ENCODE measurements around the gene DDO.
"Not testable (repeated sequence)": the region's sequence is repeated elsewhere in the genome, so short reads cannot be mapped to it uniquely, and the experiment has no call there.

DDO gene

DNA sequence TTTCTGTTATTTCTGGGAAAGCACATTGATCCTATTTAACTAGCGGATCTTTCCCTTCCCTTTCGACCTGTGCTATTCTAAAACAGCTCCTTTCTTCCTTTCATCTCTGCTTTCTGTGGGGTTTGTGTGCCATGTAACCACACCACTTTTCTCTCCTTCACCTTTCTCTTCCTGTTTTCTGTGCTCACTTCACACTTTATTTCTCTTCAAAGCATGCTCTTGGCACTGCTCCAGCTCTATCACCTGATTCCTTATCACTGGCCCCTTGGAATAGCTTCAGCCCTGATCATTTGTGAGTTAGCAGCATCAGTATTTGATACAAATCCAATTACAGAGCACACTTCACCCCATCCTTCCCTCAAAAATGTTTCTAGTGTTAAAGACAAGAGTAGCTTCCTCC lies 49.1 kb downstream of the DDO start:
- DNase-seq, result no peak

DNA sequence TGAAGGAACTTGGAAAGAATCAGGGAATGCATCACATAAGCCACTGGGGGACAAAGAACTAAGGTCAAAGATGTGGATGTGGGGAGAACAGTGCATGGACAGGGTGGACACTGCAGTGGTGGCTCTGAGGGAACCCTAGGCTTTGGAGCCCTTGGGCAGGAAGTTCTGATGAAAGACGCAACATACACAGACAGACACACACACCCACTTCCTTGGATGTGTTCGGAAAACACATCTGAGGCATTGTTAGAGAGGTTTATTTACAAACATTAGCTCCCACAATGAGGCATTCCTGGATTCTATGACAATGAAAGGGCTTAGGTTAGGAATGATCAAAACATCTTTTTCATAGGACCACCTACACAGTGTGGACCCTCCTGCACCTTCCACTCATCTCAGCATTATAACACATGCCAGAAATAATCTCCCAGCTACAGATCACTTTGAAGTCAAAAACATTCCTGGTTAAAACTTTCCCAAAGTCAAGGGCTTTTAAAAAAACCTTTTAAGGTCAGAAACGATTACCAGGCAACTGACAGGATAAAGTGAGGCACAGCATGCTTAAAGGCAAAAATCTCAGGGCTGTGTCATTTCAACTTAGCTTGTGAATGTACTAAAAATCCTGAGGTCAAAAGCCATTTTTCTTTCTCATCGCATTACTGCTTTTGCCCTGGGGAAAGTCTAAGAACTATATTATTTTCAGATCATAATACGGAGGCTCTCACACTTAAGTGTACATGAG lies 50.8 kb downstream of the DDO start:
- DNase-seq, result no peak

DNA sequence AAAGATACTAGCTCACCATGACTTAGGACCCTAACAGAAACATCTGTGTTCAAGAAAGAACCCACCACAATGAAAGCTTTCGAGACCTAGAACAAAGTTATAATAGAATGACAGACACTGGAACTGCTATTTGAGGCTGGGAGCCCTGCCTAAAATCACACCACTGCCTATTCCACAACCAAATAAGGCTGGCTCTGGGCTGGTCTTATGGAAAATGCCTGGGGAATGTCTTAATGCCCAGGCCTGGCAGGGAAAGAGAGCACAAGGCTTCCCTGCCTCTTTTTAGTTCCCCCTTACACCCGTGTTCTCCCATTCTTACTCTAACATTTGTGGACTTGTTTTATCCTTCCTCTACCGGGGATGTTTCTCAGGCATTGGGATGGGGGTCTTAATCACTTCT lies 51.6 kb downstream of the DDO start:
- no peak for DNase-seq

DNA sequence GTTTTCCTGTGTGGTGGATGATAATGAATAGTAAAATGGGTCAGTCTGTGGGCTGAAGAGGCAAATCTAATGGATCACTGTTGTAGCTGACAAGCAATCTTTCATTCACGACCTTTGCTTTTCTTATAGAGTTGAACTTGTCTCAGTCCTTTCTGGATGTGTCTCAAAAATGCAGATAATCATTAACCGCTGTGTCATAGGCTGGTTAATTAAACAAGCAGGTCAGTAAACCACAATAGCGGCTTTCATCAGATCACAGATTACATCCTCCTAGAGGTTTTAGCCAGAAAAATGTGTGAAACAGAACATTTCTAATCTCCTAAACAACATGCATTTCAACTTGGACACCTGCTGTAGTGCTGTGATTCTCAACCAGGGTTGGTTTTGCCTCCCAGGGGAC lies 54.7 kb downstream of the DDO start:
- DNase-seq, result no peak

DNA sequence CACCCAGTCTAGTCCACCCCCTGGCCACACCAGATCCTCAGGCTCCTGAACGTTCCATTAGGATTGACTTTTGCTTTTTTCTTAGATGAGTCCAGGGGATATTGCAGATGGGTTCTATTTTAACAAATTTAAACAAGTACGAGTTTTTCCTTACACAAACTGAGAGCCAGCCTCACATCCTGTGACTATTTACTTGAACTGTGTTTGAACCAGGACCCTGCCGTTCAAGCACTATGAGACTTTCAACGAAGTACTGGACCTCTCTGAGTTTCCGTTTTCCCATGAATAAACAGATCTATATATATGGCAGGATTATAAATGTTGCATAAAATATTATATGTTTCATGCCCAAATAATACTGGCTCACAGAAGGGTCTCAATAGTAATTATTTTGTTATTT lies 55.8 kb downstream of the DDO start:
- no peak for DNase-seq

DNA sequence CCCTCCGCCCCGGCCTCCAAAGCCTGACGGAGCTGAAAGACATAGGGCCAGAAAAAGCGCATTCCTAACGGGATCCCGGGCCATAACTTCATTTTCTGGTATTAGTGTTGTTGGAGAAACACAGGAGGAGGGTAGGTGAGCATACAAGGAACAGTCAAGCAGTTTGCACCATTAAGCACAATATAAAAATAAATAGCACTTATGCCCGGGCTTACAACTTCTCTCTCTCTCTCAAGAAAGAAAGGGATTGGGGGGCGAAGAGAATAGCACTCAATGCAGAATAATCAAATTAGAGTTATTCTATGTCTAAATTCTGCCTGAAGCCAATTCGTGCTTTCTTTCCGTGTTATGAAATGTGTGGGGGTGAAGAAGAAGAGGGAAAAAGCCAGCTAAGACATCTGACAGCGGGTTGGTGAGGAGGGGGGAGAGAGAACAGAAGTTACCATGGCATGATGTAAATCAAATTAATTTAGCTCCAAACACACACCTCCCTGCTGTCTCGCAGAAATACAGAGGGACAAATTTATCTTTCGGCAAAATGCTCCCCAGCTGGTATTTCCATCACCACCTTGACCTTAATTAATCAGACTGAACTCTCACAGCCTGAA lies 56.7 kb downstream of the DDO start:
- no peak for DNase-seq

DNA sequence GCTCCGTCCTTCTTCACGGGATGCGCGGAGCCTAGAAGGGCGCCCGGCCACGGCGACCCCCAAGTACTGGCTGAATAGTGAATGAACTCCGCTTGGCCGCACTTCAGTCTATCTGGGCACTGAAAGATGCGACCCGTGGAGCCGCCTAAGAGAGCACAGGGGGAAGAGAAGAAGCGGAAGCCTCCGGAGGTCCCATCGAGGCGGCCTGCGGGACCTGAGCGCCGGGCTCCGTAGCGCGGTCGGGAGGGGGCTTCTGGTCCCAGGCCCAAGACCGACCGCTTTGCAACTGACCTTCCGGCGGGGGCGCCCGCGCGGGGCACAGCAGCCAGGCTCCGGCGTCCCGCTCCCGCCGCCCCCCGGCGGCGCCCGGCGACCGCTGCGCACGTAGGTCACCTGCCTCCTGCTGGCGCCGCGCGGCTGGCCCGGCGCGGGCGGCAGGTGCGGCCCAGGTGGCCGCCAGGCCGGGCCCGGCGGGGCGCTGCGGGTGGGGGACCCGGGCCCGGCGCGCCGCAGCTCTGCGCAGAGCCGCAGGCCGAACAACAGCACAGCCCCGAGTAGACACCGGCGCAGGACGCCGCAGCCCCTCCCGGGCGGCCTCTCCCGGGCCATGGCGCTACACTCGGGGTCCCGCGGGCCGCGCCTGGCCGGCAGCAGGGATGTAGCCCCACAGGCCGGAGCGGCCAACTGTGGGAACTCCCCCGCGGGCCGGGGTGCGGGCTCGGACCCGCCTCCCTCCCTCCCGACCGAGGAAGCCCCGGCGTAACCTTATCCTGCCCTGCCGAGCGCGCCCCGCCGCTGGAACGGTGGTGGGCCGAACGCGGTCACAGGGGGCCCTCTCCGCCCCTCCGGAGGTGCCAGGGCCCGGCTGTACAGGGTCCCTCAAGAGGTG lies 57.5 kb downstream of the DDO start, which contains the start of gene METTL24:
METTL24 (minus strand) TSS at position 686 of the 889 bp plus-strand sequence; CDS start at position 609, 77 bp downstream.
- no peak for DNase-seq

DNA sequence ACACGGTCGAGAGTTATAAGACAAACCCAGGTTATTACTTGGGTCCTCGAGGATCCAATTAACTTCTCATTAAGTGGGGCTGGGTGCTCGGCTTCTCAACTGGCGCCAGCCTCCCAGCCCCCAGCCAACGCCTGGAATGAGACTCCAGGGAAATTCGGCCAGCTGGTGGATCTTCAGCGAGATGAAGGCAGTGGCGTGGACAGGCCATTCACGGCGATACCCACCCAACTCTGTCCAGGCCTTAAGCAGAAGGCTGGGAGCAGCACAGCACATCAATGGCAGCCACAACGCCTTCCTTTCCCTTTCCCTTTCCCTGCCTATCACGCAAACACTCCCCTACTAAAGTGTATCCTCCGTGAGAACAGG lies 58.1 kb downstream of the DDO start:
- no peak for DNase-seq

DNA sequence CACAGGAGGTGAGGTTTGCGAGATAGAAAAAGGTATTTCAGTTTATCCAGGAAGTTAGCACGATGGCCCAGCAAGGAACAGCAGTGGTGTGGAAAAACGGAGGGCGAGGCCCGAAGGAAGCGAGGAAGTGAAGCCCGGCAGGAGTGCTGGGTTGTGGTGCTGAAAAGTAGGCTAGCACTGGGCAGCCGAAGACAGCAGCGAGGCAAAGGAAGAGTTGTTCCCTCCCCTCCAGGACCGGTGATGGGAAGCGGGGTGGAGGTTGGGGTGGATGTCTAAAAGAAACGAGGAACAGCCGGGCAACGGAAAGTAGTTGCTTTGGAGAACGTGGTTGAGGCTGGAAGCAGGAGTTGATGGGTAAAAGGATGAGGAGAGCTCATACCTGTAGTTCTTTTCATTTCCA lies 58.6 kb downstream of the DDO start:
- DNase-seq, result no peak

DNA sequence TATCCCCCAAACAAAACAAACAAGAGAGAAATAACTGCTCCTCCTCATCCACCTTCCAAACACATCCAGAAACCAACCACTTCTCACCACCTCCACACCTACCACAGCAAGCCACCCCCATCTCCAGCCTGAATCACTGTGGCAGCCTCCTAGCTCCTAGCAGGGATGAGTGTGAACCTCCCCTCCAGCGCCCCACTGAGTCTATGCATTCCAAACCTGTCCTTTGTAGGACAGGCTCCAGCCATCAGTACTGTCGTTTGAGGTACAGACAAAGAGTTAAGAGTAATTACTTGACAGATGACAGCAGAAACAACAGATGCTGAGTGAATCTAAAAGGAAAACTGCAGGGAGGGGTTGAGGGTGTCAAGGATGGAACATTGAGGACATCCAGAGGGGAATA lies 59.6 kb downstream of the DDO start:
- no peak for DNase-seq

DNA sequence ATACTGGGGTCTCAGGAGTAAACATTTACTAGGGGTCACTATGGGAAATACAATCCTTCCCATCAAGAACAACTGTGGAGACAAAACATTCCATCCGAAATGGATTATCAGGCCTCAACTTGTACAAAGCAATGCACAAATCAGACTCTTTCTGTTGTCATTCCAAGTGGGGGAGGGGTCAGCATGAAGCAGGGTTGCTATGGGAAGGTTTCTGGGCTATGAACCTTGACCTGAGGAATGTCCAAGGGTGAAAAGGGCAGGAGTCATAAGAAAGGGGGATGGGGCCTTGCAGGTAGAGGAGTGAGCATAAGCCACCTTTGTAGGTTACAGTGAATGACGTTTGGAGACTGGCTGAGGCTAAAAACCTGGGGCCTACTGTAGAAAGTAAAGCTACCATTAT lies 60.4 kb downstream of the DDO start:
- no peak for DNase-seq

DNA sequence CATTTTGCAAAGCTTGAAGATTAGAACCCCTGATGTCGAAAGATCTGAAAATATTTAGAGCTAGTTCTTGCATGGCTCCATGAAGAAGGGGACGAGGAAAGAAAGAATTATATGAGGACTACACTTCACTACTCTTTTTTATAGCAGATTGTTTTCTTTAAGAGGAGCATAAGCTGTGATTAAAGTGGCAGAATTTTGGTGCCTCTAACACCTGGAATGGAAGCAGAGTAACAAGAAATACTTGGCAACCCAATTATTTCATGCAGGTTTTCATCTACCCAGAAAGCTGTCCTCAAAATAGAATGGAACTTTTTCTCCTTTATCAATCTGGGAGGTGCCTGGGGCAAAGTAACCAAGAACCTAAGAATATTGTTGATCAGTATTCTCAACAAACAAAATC lies 61.2 kb downstream of the DDO start:
- DNase-seq, result no peak

DNA sequence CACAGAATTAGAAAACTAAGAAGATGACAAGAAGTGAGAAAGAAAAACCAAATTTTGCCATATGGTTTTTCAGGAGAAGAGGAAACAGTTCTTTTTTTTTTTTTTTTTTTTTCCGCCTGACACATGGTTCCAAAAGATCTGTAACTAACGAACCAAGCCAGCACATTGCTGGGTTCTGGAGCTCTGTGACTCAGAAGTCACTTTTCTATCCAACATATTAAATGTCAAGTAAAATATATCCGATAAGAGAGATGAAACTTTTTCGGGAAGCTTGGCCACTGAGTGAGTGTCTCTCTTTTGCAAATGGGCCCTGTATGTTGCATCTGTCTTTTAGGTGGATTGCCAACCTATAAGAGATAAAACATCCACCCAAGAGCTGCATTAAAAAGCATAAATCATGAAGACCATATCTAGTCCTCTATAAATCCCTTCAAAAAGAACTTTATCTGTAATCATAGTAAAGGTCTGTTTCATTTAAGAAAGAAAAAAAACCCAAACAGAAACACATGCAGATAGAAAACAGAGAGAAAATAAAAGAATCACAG lies 61.8 kb downstream of the DDO start:
- DNase-seq, result no peak

DNA sequence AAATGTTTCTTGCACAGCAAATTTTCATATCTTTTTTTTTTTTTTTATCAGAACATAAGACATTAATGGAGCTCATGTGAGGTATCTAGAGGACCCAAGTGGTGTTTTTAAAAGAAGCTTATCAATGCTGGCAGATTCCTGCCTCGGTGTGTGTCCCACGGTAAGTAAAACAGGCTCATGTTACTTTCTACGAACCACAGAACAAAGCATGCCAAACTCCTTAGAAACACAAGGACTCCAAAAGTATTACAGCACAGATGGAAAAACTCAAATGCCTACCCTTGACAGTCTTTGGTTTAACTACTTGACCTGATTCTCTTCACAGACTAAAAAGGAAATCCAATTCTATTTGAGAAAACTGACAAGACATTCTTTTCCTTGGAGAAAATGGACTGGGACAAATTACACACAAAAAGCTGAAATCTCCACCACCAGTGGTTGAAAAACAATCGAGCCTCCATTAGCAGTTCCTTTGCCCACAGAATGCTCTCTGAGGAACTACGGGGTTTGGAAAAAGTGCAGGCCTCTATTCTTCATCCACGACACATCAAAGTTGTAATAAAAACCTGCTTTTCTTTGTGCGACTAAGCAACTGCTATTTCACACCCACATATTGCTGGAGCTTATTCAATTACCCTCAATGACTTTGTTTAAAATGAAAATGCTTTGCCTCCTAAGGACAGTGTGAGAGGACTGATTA lies 62.7 kb downstream of the DDO start:
- DNase-seq, result no peak

DNA sequence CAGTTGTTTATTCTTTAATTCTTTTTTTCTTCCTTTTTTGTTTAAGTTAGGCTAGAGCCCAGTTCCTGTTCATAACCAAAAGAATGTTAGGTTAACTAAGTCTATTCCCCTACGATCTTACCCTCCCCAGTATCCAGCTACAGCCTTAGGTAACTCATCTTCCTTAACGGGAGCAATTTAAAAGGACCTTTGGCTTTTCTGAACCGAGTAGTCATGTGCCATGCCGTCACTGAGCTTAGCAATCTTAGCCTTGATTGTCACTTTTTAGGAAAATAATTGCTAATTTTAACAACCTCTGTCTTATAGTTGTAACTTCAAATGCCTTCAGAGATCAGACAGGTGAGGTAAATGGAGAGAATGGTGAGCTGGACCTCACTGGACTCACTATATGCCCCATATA lies 63.4 kb downstream of the DDO start:
- DNase-seq, result no peak

DNA sequence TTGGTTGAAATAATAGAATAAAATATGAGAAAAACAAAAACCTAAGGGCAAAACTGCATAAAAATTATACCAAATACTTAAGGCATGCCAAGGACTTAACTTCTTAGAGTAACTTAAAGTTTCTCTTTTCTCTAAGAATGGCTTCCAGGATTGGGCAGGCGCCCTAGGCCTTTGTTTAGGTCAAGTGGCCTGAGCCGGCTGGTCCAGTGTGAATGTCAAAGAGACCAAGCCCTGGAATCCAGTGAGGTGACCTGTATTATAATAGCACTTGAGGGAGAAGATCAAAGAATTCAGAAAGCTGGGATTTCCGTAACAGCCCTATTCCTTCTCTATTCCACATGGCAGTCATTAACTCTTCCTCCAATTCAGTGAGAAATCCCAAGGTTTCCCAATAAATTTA lies 63.8 kb downstream of the DDO start:
- no peak for DNase-seq

DNA sequence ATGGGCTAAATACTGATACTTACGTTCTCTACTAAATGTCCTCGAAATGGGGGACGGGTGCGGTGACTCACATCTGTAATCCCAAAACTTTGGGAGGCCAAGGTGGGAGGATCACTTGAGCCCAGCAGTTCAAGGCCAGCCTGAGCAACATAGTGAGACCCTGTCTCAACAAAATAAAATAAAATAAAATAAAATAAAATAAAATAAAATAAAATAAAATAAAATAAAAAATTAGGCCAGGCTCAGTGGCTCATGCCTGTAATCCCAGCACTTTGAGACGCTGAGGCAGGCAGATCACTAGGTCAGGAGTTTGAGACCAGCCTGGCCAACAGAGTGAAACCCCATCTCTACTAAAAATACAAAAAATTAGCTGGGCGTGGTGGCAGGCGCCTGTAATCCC lies 64.8 kb downstream of the DDO start:
- DNase-seq, result not testable (repeated sequence)

DNA sequence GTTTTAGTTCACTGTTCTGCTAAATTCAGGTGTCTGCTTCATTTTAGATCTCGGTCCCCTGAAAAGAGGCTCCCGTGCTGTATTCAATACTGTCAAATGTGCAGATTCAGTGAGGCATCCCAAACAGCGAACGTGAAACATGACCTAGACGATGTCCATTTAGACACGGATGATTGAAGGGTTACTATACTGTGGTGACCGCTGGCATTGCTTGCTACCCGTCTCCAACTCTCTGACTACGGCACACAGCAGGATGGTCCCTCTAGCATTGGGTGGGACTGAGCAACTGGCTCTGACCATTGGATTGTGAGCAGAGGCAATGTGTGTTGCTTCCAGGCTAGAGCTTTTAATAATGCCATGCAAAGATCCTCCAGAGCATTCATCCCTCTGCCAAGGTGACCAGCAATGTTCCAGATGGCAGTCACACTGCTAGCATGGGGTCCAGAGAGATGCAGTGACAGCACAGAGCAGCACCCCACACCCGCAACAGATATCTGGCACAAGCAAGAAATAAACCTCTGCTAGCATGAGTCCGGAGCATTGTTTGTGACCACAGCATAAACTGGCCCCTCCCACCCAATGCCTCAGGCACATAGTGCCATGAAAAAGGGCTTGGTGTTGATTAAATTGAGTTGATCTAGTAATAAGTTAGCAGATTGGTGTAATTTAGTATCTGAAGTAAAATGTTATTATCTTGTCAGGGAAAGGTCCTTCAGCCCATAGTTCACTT lies 66.2 kb downstream of the DDO start:
- DNase-seq, result no peak

DNA sequence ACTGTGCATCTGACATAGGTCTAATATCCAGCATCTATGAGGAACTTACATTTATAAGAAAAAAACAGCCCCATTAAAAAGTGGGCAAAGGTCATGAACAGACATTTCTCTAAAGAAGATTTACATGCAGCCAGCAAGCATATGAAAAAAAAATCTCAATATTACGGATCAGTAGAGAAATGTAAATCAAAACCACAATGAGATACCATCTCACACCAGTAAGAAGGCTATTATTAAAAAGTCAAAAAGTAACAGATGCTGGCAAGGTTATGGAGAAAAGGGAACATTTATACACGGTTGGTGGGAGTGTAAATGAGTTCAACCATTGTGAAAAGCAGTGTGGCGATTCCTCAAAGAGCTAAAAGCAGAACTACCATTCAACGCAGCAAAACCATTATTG lies 70.3 kb downstream of the DDO start:
- no peak for DNase-seq

DNA sequence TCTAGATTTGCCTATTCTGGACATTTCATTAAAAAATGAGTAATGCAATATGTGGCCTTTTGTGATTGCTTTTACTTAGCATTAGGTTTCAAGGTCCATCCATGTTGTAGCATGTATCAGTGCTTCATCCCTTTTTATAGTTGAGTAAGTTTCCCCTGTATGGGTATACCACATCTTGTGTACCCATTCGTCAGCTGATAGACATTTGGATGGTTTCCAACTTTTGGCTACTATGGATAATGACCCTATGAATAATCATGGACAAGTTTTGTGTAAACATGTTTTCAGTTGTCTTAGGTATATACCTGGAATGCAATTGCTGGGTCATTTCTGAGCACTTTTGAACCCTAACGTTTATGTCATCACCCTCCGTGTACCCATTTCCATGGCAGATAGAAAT lies 72.6 kb downstream of the DDO start:
- DNase-seq, result no peak
